GM23248 (cell line): Measurements from ENCODE around the gene KCNIP3.

Experiments used
- EZH2 ChIP-seq: fragments of 200-600 bp; sonication (generic); IDR thresholded peaks from 2 replicates; pipeline ENCODE4 v1.6.1; 2018; ENCODE audit warnings: antibody characterized with exemption, mild to moderate bottlenecking; ENCODE audit not compliant: insufficient read depth, poor library complexity, severe bottlenecking
- EZH2phosphoT487 ChIP-seq: fragments of 200-600 bp; sonication (generic); IDR thresholded peaks from 2 replicates; pipeline ENCODE4 v1.6.1; 2018; ENCODE audit warnings: antibody characterized with exemption, moderate library complexity, mild to moderate bottlenecking, low read depth; ENCODE audit not compliant: insufficient read depth

- TF ChIP-seq EZH2phosphoT487, result no peak
- TF ChIP-seq EZH2, result no peak
Measured at GRCh38 chr2:95291222-95291621, 5.9 kb upstream of the KCNIP3 start.
